ENCODE measurements around the gene SCAP.

SCAP gene

GRCh38 chr3:47414666-47415587 lies 60.8 kb downstream of the SCAP start:
- DNase-seq (ENCODE audit: low read depth, low spot score): no peak

- DNase-seq (ENCODE audit: low read depth, low spot score): no peak
Measured at GRCh38 chr3:47414161-47414564, 61.6 kb downstream of the SCAP start.

GRCh38 chr3:47413751-47414150 lies 62.0 kb downstream of the SCAP start:
- DNase-seq (ENCODE audit: low read depth, low spot score): no peak

GRCh38 chr3:47412842-47413520 lies 62.8 kb downstream of the SCAP start:
- no peak for DNase-seq (ENCODE audit: low read depth, low spot score)

GRCh38 chr3:47412453-47412756 lies 63.3 kb downstream of the SCAP start:
- DNase-seq (ENCODE audit: low read depth, low spot score): no peak

- DNase-seq (ENCODE audit: low read depth, low spot score): no peak
Measured at GRCh38 chr3:47411696-47412452, 63.9 kb downstream of the SCAP start.

GRCh38 chr3:47410801-47411646 lies 64.7 kb downstream of the SCAP start:
- no peak for DNase-seq (ENCODE audit: low read depth, low spot score)

- DNase-seq (ENCODE audit: low read depth, low spot score): no peak
Measured at GRCh38 chr3:47410417-47410720, 65.4 kb downstream of the SCAP start.

GRCh38 chr3:47409688-47410416 lies 65.9 kb downstream of the SCAP start:
- no peak for DNase-seq (ENCODE audit: low read depth, low spot score)

GRCh38 chr3:47409284-47409683 lies 66.5 kb downstream of the SCAP start:
- no peak for DNase-seq (ENCODE audit: low read depth, low spot score)

GRCh38 chr3:47408839-47409229 lies 66.9 kb downstream of the SCAP start:
- no peak for DNase-seq (ENCODE audit: low read depth, low spot score)

GRCh38 chr3:47407896-47408838 lies 67.6 kb downstream of the SCAP start:
- DNase-seq (ENCODE audit: low read depth, low spot score): no peak

- no peak for DNase-seq (ENCODE audit: low read depth, low spot score)
Measured at GRCh38 chr3:47407237-47407636, 68.5 kb downstream of the SCAP start.

GRCh38 chr3:47406762-47407149 lies 69.0 kb downstream of the SCAP start:
- no peak for DNase-seq (ENCODE audit: low read depth, low spot score)

- no peak for DNase-seq (ENCODE audit: low read depth, low spot score)
Measured at GRCh38 chr3:47405820-47406761, 69.7 kb downstream of the SCAP start.

GRCh38 chr3:47404955-47405790 lies 70.6 kb downstream of the SCAP start:
- DNase-seq (ENCODE audit: low read depth, low spot score): no peak

- DNase-seq (ENCODE audit: low read depth, low spot score): no peak
Measured at GRCh38 chr3:47404431-47404876, 71.3 kb downstream of the SCAP start.

Data from iPS DF 19.7 (cell line).